ENCODE data around the gene RWDD1. TPM values are rescaled to one million over a fixed set of nuclear protein-coding genes. Genes with fewer than 3 reads are reported as not detected.

Gene RWDD1
- total and polyA plus RNA-seq, 2 of the 13 experiments (the other 11 are each of a cell fraction or from before 2014, with no cell fraction given), result 27.4 to 67.1 TPM

DNA sequence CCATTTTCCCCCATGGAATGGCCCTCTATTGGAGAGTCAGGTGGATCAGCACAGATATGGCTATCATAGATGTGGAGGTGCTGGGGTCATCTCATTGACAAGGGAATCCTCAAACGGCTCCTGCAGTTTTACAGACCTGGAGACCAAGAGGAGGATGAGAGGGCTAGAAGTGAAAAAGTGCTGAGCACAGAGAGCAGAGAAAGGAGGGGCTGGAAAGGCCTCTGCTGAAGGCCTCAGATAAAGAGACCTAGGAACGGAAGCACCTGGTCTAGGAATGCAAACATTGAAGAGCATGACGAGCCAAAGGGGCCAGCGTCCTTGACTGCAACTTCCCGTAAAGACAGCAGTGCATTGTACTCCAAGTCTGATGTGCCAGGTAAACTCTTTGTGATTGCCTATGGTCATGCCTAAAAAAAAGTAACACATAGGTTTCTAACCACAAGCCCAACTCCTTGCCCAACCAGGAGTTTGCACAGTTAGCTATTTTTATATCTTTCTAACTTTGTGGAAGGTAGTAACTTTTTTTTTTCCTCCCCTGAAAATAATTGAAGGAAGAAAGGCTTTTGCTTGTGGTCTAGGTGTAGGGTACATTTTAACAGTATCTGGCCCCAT lies 60.2 kb downstream of the RWDD1 start (continued):
- TF ChIP-seq, protein P1, sequence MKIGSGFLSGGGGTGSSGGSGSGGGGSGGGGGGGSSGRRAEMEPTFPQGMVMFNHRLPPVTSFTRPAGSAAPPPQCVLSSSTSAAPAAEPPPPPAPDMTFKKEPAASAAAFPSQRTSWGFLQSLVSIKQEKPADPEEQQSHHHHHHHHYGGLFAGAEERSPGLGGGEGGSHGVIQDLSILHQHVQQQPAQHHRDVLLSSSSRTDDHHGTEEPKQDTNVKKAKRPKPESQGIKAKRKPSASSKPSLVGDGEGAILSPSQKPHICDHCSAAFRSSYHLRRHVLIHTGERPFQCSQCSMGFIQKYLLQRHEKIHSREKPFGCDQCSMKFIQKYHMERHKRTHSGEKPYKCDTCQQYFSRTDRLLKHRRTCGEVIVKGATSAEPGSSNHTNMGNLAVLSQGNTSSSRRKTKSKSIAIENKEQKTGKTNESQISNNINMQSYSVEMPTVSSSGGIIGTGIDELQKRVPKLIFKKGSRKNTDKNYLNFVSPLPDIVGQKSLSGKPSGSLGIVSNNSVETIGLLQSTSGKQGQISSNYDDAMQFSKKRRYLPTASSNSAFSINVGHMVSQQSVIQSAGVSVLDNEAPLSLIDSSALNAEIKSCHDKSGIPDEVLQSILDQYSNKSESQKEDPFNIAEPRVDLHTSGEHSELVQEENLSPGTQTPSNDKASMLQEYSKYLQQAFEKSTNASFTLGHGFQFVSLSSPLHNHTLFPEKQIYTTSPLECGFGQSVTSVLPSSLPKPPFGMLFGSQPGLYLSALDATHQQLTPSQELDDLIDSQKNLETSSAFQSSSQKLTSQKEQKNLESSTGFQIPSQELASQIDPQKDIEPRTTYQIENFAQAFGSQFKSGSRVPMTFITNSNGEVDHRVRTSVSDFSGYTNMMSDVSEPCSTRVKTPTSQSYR (CRISPR knock-in tag; IDR thresholded peaks at IDR 0.05; ENCODE audit: borderline replicate concordance), result 0 out of 2 replicates have a peak, but pooled peaks have one; percentile 34
- TF ChIP-seq EEA1 (CRISPR knock-in tag; IDR thresholded peaks at IDR 0.05; ENCODE audit: borderline replicate concordance), result no peak
- TF ChIP-seq, protein P2, sequence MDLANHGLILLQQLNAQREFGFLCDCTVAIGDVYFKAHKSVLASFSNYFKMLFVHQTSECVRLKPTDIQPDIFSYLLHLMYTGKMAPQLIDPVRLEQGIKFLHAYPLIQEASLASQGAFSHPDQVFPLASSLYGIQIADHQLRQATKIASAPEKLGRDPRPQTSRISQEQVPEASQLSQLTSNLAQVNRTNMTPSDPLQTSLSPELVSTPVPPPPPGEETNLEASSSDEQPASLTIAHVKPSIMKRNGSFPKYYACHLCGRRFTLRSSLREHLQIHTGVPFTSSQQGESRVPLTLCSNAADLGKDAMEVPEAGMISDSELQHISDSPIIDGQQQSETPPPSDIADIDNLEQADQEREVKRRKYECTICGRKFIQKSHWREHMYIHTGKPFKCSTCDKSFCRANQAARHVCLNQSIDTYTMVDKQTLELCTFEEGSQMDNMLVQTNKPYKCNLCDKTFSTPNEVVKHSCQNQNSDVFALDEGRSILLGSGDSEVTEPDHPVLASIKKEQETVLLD (CRISPR knock-in tag; IDR thresholded peaks at IDR 0.05; ENCODE audit: low read depth), result no peak
- no peak for TF ChIP-seq ZNF879 (CRISPR knock-in tag; IDR thresholded peaks at IDR 0.05)
- TF ChIP-seq, protein P3, sequence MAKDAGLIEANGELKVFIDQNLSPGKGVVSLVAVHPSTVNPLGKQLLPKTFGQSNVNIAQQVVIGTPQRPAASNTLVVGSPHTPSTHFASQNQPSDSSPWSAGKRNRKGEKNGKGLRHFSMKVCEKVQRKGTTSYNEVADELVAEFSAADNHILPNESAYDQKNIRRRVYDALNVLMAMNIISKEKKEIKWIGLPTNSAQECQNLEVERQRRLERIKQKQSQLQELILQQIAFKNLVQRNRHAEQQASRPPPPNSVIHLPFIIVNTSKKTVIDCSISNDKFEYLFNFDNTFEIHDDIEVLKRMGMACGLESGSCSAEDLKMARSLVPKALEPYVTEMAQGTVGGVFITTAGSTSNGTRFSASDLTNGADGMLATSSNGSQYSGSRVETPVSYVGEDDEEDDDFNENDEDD (CRISPR knock-in tag; IDR thresholded peaks at IDR 0.05; ENCODE audit: borderline replicate concordance), result peak; percentile 32; the same call in 1 of the 2 replicates
- 0 out of 2 replicates have a peak, but pooled peaks have one; percentile 35 for TF ChIP-seq RFX5 (IDR thresholded peaks at IDR 0.05; ENCODE audit: low read depth, low read length)
- peak; percentile 86 for TF ChIP-seq WIZ (CRISPR knock-in tag; IDR thresholded peaks at IDR 0.05)
- TF ChIP-seq ZNF780A (CRISPR knock-in tag; IDR thresholded peaks at IDR 0.05), result no peak
- TF ChIP-seq PAWR (CRISPR knock-in tag; IDR thresholded peaks at IDR 0.05; ENCODE audit: borderline replicate concordance), result no peak
- TF ChIP-seq, protein P4, sequence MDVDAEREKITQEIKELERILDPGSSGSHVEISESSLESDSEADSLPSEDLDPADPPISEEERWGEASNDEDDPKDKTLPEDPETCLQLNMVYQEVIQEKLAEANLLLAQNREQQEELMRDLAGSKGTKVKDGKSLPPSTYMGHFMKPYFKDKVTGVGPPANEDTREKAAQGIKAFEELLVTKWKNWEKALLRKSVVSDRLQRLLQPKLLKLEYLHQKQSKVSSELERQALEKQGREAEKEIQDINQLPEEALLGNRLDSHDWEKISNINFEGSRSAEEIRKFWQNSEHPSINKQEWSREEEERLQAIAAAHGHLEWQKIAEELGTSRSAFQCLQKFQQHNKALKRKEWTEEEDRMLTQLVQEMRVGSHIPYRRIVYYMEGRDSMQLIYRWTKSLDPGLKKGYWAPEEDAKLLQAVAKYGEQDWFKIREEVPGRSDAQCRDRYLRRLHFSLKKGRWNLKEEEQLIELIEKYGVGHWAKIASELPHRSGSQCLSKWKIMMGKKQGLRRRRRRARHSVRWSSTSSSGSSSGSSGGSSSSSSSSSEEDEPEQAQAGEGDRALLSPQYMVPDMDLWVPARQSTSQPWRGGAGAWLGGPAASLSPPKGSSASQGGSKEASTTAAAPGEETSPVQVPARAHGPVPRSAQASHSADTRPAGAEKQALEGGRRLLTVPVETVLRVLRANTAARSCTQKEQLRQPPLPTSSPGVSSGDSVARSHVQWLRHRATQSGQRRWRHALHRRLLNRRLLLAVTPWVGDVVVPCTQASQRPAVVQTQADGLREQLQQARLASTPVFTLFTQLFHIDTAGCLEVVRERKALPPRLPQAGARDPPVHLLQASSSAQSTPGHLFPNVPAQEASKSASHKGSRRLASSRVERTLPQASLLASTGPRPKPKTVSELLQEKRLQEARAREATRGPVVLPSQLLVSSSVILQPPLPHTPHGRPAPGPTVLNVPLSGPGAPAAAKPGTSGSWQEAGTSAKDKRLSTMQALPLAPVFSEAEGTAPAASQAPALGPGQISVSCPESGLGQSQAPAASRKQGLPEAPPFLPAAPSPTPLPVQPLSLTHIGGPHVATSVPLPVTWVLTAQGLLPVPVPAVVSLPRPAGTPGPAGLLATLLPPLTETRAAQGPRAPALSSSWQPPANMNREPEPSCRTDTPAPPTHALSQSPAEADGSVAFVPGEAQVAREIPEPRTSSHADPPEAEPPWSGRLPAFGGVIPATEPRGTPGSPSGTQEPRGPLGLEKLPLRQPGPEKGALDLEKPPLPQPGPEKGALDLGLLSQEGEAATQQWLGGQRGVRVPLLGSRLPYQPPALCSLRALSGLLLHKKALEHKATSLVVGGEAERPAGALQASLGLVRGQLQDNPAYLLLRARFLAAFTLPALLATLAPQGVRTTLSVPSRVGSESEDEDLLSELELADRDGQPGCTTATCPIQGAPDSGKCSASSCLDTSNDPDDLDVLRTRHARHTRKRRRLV (CRISPR knock-in tag; IDR thresholded peaks at IDR 0.05), result no peak
- TF ChIP-seq IRX3 (CRISPR knock-in tag; IDR thresholded peaks at IDR 0.05; ENCODE audit: borderline replicate concordance, low read depth), result no peak
- TF ChIP-seq MAF1 (CRISPR knock-in tag; IDR thresholded peaks at IDR 0.05; ENCODE audit: borderline replicate concordance), result 0 out of 2 replicates have a peak, but pooled peaks have one; percentile 40
- peak; percentile 90; the same call in 1 of the 2 replicates for TF ChIP-seq RXRA (CRISPR knock-in tag; IDR thresholded peaks at IDR 0.05)
- TF ChIP-seq, protein P5, sequence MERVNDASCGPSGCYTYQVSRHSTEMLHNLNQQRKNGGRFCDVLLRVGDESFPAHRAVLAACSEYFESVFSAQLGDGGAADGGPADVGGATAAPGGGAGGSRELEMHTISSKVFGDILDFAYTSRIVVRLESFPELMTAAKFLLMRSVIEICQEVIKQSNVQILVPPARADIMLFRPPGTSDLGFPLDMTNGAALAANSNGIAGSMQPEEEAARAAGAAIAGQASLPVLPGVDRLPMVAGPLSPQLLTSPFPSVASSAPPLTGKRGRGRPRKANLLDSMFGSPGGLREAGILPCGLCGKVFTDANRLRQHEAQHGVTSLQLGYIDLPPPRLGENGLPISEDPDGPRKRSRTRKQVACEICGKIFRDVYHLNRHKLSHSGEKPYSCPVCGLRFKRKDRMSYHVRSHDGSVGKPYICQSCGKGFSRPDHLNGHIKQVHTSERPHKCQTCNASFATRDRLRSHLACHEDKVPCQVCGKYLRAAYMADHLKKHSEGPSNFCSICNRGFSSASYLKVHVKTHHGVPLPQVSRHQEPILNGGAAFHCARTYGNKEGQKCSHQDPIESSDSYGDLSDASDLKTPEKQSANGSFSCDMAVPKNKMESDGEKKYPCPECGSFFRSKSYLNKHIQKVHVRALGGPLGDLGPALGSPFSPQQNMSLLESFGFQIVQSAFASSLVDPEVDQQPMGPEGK (CRISPR knock-in tag; IDR thresholded peaks at IDR 0.05), result peak; percentile 78; the same call in 1 of the 2 replicates
- TF ChIP-seq ZMAT3 (CRISPR knock-in tag; conservative IDR thresholded peaks at IDR 0.05), result peak; percentile 88; the same call in 1 of the 2 replicates

Measured in HepG2 (cell line).